ENCODE measurements around the gene ACAT1.
"Not testable (repeated sequence)": the region's sequence is repeated elsewhere in the genome, so short reads cannot be mapped to it uniquely, and the experiment has no call there.

Gene ACAT1

GRCh38 chr11:108147150-108147549 is 25.8 kb downstream of the ACAT1 start:
- no peak for DNase-seq (ENCODE audit: low spot score)

- no peak for DNase-seq (ENCODE audit: low spot score)
Measured at GRCh38 chr11:108148556-108148955, 27.2 kb downstream of the ACAT1 start.

- DNase-seq (ENCODE audit: low spot score): no peak
Measured at GRCh38 chr11:108154591-108154990, 33.2 kb downstream of the ACAT1 start.

DNA sequence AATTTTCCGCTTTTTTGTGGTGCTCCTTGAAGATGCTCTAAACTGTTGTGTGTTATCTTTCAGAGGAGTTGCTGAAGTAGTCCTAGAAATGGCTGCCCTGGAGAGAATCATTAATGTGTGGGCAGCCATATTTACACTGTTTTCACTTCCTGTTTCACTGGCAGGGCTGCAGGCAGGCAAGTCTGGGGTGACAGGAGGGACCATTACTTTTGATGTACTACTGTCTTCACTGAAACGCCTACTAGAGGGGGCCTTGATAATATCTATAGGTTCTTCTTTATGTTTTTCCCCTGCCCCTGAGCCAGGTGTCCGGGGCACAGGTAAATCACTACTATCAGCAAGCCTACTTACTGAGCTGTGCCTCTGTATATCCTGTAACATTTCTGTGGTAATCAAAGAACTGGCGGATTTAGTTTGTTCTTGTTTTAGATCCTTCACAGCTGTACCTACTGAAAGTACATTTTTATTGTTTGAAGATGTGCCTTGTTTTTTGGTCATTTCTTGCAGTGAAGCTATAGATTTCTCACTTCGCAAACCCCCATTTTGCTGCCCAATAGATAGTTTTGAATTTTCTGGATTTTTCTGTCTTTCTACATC is 39.7 kb downstream of the ACAT1 start:
- DNase-seq (ENCODE audit: low spot score): no peak

- not testable (repeated sequence) for DNase-seq (ENCODE audit: low spot score)
Measured at GRCh38 chr11:108162878-108163277, 41.5 kb downstream of the ACAT1 start.

- no peak for DNase-seq (ENCODE audit: low spot score)
Measured at GRCh38 chr11:108167624-108168023, 46.3 kb downstream of the ACAT1 start.

DNA sequence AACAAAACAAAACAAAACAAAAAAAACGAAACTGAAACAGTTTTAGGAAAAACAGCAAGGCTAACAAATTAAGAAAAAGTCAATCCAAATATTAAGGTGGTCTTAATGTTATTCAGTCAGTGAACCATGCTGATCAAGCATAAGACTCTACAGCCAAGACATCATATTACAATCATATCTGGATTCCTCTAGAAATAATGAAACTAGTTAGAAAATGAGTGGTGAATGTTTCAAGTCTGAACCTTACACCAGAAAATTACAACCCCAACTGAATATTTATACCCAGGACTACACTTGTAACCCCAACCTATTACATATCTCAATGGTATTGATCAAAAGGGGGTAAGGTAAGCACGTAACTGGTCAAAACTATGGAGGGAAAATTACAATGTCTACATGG is 48.8 kb downstream of the ACAT1 start:
- no peak for DNase-seq (ENCODE audit: low spot score)

DNA sequence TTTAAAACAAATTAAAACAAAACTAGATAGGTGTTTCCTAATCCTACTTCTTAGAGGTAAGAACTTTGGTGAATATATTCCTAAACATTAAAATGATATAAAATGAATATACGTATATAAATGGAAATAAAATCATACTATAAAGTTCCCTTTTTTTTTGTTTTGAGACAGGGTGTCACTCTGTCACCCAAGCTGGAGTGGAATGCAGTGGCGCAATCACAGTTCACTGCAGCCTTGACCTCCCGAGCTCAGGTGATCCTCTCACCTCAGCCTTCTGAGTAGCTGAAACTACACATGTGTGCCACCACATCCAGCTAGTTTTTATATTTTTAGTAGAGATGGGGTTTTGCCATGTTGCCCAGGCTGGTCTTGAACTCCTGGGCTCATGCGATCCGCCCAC is 56.2 kb downstream of the ACAT1 start:
- no peak for DNase-seq (ENCODE audit: low spot score)

DNA sequence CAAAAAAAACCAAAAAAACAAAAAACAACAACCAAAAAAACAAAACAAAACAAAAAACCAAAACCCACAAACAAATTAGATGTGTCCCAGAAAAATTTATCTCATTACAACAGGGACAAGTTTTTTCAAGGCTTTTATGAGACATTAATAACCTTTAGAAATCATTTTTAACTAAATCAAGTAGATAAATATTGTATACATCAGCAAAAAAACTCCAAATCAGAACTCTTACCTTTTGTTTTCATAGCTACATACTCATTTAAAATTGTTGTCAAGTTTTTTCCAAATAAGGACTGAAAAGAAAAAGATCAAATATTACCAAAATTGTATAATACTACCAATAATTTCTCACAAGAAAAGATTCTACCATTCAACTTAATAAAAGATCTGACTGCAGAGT is 72.4 kb downstream of the ACAT1 start:
- DNase-seq (ENCODE audit: low spot score): no peak

GRCh38 chr11:108196901-108197300 is 75.5 kb downstream of the ACAT1 start:
- DNase-seq (ENCODE audit: low spot score): no peak
